HepG2 (cell line): ENCODE data around the gene LIPT1. TPM values are rescaled to one million over a fixed set of nuclear protein-coding genes. Genes with fewer than 3 reads are reported as not detected.
A peak's percentile ranks its signal among the peaks of the same experiment; 100 is the strongest.

Experiments
- ATF7 ChIP-seq, 2 experiments: fragments of 450-650 bp in 1 of 2; sonication (generic) in 1 of 2; formaldehyde crosslinking in 1 of 2; IDR thresholded peaks; 2 replicates each; pipeline versions ENCODE4 v1.4.0 to v1.6.1; 2016 to 2020; ENCODE audit warnings: antibody characterized with exemption in 1 of 2, mild to moderate bottlenecking in 1 of 2, missing genetic modification reagents in 1 of 2
- ATM ChIP-seq: fragments of 450-650 bp; IDR thresholded peaks from 2 replicates; pipeline ENCODE4 v1.7.1; 2017; ENCODE audit warnings: mild to moderate bottlenecking, borderline replicate concordance
- FOXP1 ChIP-seq, 2 experiments: fragments of 450-650 bp in 1 of 2; IDR thresholded peaks; 2 replicates each; pipeline ENCODE4 v1.6.1; 2017 to 2018; ENCODE audit warnings: antibody characterized with exemption in 1 of 2
- MED8 ChIP-seq: sonication (generic); formaldehyde crosslinking; IDR thresholded peaks from 2 replicates; pipeline ENCODE4 v1.8.1; 2023; ENCODE audit warnings: mild to moderate bottlenecking, missing genetic modification reagents; ENCODE audit not compliant: insufficient replicate concordance
- MLLT10 ChIP-seq: sonication (generic); formaldehyde crosslinking; IDR thresholded peaks from 2 replicates; pipeline ENCODE4 v1.4.0; 2020; ENCODE audit warnings: missing genetic modification reagents
- MTA1 ChIP-seq: sonication (generic); formaldehyde crosslinking; IDR thresholded peaks from 2 replicates; pipeline ENCODE4 v1.4.0; 2020; ENCODE audit warnings: missing genetic modification reagents, mild to moderate bottlenecking, borderline replicate concordance
- NRL ChIP-seq: sonication (generic); formaldehyde crosslinking; IDR thresholded peaks from 2 replicates; pipeline ENCODE4 v1.5.0; 2020; ENCODE audit warnings: missing genetic modification reagents, mild to moderate bottlenecking, moderate library complexity, borderline replicate concordance
- RBFOX2 ChIP-seq: fragments of 200-400 bp; formaldehyde crosslinking; IDR thresholded peaks from 2 replicates; pipeline ENCODE4 v1.6.1; 2017; ENCODE audit warnings: low read depth, mild to moderate bottlenecking, low read length
- SP2 ChIP-seq: sonication (generic); formaldehyde crosslinking; IDR thresholded peaks from 2 replicates; pipeline ENCODE4 v1.5.1; 2020; ENCODE audit warnings: mild to moderate bottlenecking, missing genetic modification reagents
- YY1 ChIP-seq: IDR thresholded peaks from 2 replicates; pipeline ENCODE4 v1.6.1; 2011; ENCODE audit warnings: low read length, low read depth, moderate library complexity, mild to moderate bottlenecking; ENCODE audit not compliant: insufficient read depth, insufficient replicate concordance
- ZNF10 ChIP-seq: sonication (generic); formaldehyde crosslinking; IDR thresholded peaks from 2 replicates; pipeline ENCODE4 v1.4.0; 2020; ENCODE audit warnings: mild to moderate bottlenecking, low read depth, missing genetic modification reagents, borderline replicate concordance
- ZNF224 ChIP-seq: sonication (generic); formaldehyde crosslinking; IDR thresholded peaks from 2 replicates; pipeline ENCODE4 v1.5.0; 2020; ENCODE audit warnings: mild to moderate bottlenecking, missing genetic modification reagents
- ZNF597 ChIP-seq: sonication (generic); formaldehyde crosslinking; IDR thresholded peaks from 2 replicates; pipeline ENCODE4 v1.5.0; 2020; ENCODE audit warnings: missing genetic modification reagents
- ZNF678 ChIP-seq: sonication (generic); formaldehyde crosslinking; IDR thresholded peaks from 2 replicates; pipeline ENCODE4 v1.4.0; 2020; ENCODE audit warnings: mild to moderate bottlenecking, missing genetic modification reagents
- ZNF709 ChIP-seq: sonication (generic); formaldehyde crosslinking; IDR thresholded peaks from 2 replicates; pipeline ENCODE4 v1.5.0; 2020; ENCODE audit warnings: mild to moderate bottlenecking, missing genetic modification reagents
- polyA plus RNA-seq, 8 experiments: library from polyadenylated mRNA; depleted of rRNA in 3 of 8; stranded (reverse) in 7 of 8; unstranded in 1 of 8; fragments of >200 nt; fragmentation: Illumina TruSeq in 4 of 8; extraction: Trizol in 4 of 8; gene quantifications; 2 replicates each; pipeline versions ENCODE4 v1.2.1 to v1.2.3, GENCODE V29; 2011 to 2016; ENCODE audit warnings: low read depth in 4 of 8, missing spikeins in 1 of 8, mixed read lengths in 1 of 8; ENCODE audit not compliant: insufficient read depth in 1 of 8
- total RNA-seq, 5 experiments: library from RNA; depleted of rRNA; stranded (reverse); fragments of >200 nt; fragmentation: Illumina TruSeq; extraction: Trizol; gene quantifications; 2 replicates each; pipeline ENCODE4 v1.2.3, GENCODE V29; 2016; ENCODE audit warnings: low read depth in 1 of 5
- TF ChIP-seq, protein P1 (sequence below): sonication (generic); formaldehyde crosslinking; IDR thresholded peaks from 2 replicates; pipeline ENCODE4 v1.5.0; 2020; ENCODE audit warnings: missing genetic modification reagents
- TF ChIP-seq, protein P2 (sequence below): sonication (generic); formaldehyde crosslinking; IDR thresholded peaks from 2 replicates; pipeline ENCODE4 v1.4.0; 2020; ENCODE audit warnings: mild to moderate bottlenecking, missing genetic modification reagents
- TF ChIP-seq, protein P3 (sequence below): sonication (generic); formaldehyde crosslinking; IDR thresholded peaks from 2 replicates; pipeline ENCODE4 v1.5.1; 2020; ENCODE audit warnings: missing genetic modification reagents, mild to moderate bottlenecking, borderline replicate concordance
- TF ChIP-seq, protein P4 (sequence below): sonication (generic); formaldehyde crosslinking; IDR thresholded peaks from 2 replicates; pipeline ENCODE4 v1.5.0; 2020; ENCODE audit warnings: mild to moderate bottlenecking, missing genetic modification reagents, borderline replicate concordance
- TF ChIP-seq, protein P5 (sequence below): sonication (generic); formaldehyde crosslinking; IDR thresholded peaks from 2 replicates; pipeline ENCODE4 v1.8.1; 2023; ENCODE audit warnings: missing genetic modification reagents, inconsistent platforms, borderline replicate concordance
- TF ChIP-seq, protein P6 (sequence below): sonication (generic); formaldehyde crosslinking; IDR thresholded peaks from 2 replicates; pipeline ENCODE4 v1.5.0; 2020; ENCODE audit warnings: mild to moderate bottlenecking, missing genetic modification reagents

LIPT1 gene
- total and polyA plus RNA-seq, 2 of the 13 experiments (the other 11 are each of a cell fraction or from before 2014, with no cell fraction given), result 8.0 to 9.6 TPM

- peak; percentile 91; the same call in 1 of the 2 replicates for TF ChIP-seq NRL (CRISPR knock-in tag)
- TF ChIP-seq ZNF709 (CRISPR knock-in tag), result no peak; the same call in 1 of the 2 replicates
- TF ChIP-seq, protein P1, sequence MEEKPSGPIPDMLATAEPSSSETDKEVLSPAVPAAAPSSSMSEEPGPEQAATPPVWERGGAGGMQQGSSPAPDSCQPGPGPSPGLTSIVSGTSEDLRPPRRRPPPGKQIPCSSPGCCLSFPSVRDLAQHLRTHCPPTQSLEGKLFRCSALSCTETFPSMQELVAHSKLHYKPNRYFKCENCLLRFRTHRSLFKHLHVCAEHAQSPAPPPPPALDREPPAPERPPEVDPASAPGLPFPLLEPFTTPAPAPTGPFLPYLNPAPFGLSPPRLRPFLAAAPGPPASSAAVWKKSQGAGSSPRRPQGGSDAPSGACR (CRISPR knock-in tag), result peak; percentile 47; the same call in 1 of the 2 replicates
- TF ChIP-seq, protein P2, sequence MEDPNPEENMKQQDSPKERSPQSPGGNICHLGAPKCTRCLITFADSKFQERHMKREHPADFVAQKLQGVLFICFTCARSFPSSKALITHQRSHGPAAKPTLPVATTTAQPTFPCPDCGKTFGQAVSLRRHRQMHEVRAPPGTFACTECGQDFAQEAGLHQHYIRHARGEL (CRISPR knock-in tag), result no peak
- no peak for TF ChIP-seq ZNF10 (CRISPR knock-in tag)
- TF ChIP-seq RBFOX2, result 0 out of 2 replicates have a peak, but pooled peaks have one; percentile 89
- TF ChIP-seq ZNF597, result no peak
- TF ChIP-seq, protein P3, sequence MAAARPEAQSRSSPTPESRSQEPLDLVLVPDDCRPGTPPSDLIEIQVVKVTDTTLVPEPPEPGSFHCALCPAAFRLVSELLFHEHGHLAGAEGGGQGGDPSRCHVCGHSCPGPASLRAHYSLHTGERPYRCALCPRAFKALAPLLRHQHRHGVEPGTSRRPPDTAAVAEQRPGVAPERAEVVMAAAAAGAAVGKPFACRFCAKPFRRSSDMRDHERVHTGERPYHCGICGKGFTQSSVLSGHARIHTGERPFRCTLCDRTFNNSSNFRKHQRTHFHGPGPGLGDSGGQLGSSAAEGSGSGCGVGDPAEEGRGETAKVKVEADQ (CRISPR knock-in tag), result no peak; the same call in none of the 2 replicates
- no peak for TF ChIP-seq ATF7 (IDR thresholded peaks at IDR 0.05)
- no peak for TF ChIP-seq ATF7 (CRISPR knock-in tag; IDR thresholded peaks at IDR 0.05)
- TF ChIP-seq ZNF224 (CRISPR knock-in tag), result peak; percentile 77; the same call in 1 of the 2 replicates
- TF ChIP-seq, protein P4, sequence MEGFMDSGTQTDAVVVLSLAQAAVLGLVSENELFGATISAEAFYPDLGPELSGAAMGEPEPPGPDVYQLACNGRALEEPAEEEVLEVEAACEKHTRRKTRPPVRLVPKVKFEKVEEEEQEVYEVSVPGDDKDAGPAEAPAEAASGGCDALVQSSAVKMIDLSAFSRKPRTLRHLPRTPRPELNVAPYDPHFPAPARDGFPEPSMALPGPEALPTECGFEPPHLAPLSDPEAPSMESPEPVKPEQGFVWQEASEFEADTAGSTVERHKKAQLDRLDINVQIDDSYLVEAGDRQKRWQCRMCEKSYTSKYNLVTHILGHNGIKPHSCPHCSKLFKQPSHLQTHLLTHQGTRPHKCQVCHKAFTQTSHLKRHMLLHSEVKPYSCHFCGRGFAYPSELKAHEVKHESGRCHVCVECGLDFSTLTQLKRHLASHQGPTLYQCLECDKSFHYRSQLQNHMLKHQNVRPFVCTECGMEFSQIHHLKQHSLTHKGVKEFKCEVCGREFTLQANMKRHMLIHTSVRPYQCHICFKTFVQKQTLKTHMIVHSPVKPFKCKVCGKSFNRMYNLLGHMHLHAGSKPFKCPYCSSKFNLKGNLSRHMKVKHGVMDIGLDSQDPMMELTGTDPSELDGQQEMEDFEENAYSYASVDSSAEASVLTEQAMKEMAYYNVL, result no peak
- TF ChIP-seq MLLT10, result no peak
- no peak for TF ChIP-seq FOXP1 (IDR thresholded peaks at IDR 0.05)
- TF ChIP-seq FOXP1 (CRISPR knock-in tag; IDR thresholded peaks at IDR 0.05), result no peak
- TF ChIP-seq ATM, result no peak
- TF ChIP-seq, protein P5, sequence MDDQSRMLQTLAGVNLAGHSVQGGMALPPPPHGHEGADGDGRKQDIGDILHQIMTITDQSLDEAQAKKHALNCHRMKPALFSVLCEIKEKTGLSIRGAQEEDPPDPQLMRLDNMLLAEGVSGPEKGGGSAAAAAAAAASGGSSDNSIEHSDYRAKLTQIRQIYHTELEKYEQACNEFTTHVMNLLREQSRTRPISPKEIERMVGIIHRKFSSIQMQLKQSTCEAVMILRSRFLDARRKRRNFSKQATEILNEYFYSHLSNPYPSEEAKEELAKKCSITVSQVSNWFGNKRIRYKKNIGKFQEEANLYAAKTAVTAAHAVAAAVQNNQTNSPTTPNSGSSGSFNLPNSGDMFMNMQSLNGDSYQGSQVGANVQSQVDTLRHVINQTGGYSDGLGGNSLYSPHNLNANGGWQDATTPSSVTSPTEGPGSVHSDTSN (CRISPR knock-in tag), result 0 out of 2 replicates have a peak, but pooled peaks have one; percentile 56
- TF ChIP-seq ZNF678 (CRISPR knock-in tag), result no peak; the same call in 1 of the 2 replicates
- no peak for TF ChIP-seq YY1
- TF ChIP-seq SP2 (CRISPR knock-in tag), result no peak
- TF ChIP-seq, protein P6, sequence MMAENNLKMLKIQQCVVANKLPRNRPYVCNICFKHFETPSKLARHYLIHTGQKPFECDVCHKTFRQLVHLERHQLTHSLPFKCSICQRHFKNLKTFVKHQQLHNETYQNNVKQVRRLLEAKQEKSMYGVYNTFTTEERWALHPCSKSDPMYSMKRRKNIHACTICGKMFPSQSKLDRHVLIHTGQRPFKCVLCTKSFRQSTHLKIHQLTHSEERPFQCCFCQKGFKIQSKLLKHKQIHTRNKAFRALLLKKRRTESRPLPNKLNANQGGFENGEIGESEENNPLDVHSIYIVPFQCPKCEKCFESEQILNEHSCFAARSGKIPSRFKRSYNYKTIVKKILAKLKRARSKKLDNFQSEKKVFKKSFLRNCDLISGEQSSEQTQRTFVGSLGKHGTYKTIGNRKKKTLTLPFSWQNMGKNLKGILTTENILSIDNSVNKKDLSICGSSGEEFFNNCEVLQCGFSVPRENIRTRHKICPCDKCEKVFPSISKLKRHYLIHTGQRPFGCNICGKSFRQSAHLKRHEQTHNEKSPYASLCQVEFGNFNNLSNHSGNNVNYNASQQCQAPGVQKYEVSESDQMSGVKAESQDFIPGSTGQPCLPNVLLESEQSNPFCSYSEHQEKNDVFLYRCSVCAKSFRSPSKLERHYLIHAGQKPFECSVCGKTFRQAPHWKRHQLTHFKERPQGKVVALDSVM (CRISPR knock-in tag), result no peak
- TF ChIP-seq MED8 (CRISPR knock-in tag), result no peak
- no peak; the same call in 1 of the 2 replicates for TF ChIP-seq MTA1 (CRISPR knock-in tag)
Observed at GRCh38 chr2:99140860-99141109, 14.0 kb upstream of the LIPT1 start (continued).
